Smooth muscle cell (in vitro differentiated cells): ENCODE measurements around the gene ANKS1A. TPM values are rescaled to one million over a fixed set of nuclear protein-coding genes. Genes with fewer than 3 reads are reported as not detected.

Experiments used
- DNase-seq: peaks from one replicate; lab custom pipeline; 2025; ENCODE audit not compliant: unreplicated experiment; lab: John Stamatoyannopoulos, UW
- H2AFZ ChIP-seq: fragments of 200-600 bp; sonication (generic); 2 replicates; pipeline ENCODE4 v1.6.0; 2016; ENCODE audit warnings: antibody characterized with exemption, low read depth, mild to moderate bottlenecking
- H3F3A ChIP-seq: fragments of 200-600 bp; sonication (generic); 2 replicates; pipeline ENCODE4 v1.6.0; 2017; ENCODE audit warnings: antibody characterized with exemption, low read depth
- H3K27ac ChIP-seq: fragments of 200-600 bp; sonication (generic); 2 replicates; pipeline ENCODE4 v1.5.1; 2016; ENCODE audit warnings: low read depth, mild to moderate bottlenecking
- H3K27me3 ChIP-seq: fragments of 200-600 bp; sonication (generic); 2 replicates; pipeline ENCODE4 v1.6.1; 2016; ENCODE audit warnings: low read depth, mild to moderate bottlenecking
- H3K36me3 ChIP-seq: fragments of 200-600 bp; sonication (generic); 2 replicates; pipeline ENCODE4 v1.5.1; 2016; ENCODE audit warnings: low read depth
- H3K4me1 ChIP-seq: fragments of 200-600 bp; sonication (generic); 2 replicates; pipeline ENCODE4 v1.5.1; 2016; ENCODE audit warnings: low read depth
- H3K4me2 ChIP-seq: fragments of 200-600 bp; sonication (generic); 2 replicates; pipeline ENCODE4 v1.6.0; 2016; ENCODE audit warnings: mild to moderate bottlenecking
- H3K4me3 ChIP-seq: fragments of 200-600 bp; sonication (generic); 2 replicates; pipeline ENCODE4 v1.5.1; 2016; ENCODE audit warnings: mild to moderate bottlenecking
- H3K79me2 ChIP-seq: fragments of 200-600 bp; sonication (generic); 2 replicates; pipeline ENCODE4 v1.6.0; 2016; ENCODE audit warnings: low read depth, mild to moderate bottlenecking
- H3K9ac ChIP-seq: fragments of 200-600 bp; sonication (generic); 2 replicates; pipeline ENCODE4 v1.6.0; 2016; ENCODE audit warnings: low read depth
- H3K9me3 ChIP-seq: fragments of 200-600 bp; sonication (generic); replicated peaks from 2 replicates; pipeline ENCODE4 v1.5.1; 2016; ENCODE audit warnings: low read depth
- H4K20me1 ChIP-seq: fragments of 200-600 bp; sonication (generic); 2 replicates; pipeline ENCODE4 v1.6.0; 2016; ENCODE audit warnings: low read depth
- WGBS: methylation state at CpG from one replicate; pipeline ENCODE4 v1.1.7; 2016; ENCODE audit warnings: low lambda C conversion rate; 5-methylcytosine and 5-hydroxymethylcytosine counted together
- polyA plus RNA-seq: library from polyadenylated mRNA; unstranded; fragments of >200 nt; fragmentation: Nextera tagmentation; extraction: Ambion mirVana; gene quantifications from 2 replicates; pipeline ENCODE4 v1.2.1, GENCODE V29; 2016
- total RNA-seq: library from RNA; depleted of rRNA; stranded (reverse); fragments of >200 nt; gene quantifications from 2 replicates; pipeline ENCODE4 v1.2.3, GENCODE V29; 2014
- TF ChIP-seq, protein P1 (sequence below): fragments of 200-600 bp; sonication (generic); IDR thresholded peaks from 2 replicates; pipeline ENCODE4 v1.5.1; 2017; ENCODE audit warnings: borderline replicate concordance, mild to moderate bottlenecking, antibody characterized with exemption; ENCODE audit not compliant: insufficient read depth, poor library complexity, severe bottlenecking

ANKS1A gene
- total and polyA plus RNA-seq, 2 experiments from 2014 or later: 28.9 to 39.2 TPM

- H3K4me3 ChIP-seq: no peak overlapping the region
- no peaks in the 10 kb centered on the region for H3K27me3 ChIP-seq
- peak overlapping the region; percentile 88 for H3K9ac ChIP-seq
- H4K20me1 ChIP-seq: no peaks in the 10 kb centered on the region
- TF ChIP-seq, protein P1, sequence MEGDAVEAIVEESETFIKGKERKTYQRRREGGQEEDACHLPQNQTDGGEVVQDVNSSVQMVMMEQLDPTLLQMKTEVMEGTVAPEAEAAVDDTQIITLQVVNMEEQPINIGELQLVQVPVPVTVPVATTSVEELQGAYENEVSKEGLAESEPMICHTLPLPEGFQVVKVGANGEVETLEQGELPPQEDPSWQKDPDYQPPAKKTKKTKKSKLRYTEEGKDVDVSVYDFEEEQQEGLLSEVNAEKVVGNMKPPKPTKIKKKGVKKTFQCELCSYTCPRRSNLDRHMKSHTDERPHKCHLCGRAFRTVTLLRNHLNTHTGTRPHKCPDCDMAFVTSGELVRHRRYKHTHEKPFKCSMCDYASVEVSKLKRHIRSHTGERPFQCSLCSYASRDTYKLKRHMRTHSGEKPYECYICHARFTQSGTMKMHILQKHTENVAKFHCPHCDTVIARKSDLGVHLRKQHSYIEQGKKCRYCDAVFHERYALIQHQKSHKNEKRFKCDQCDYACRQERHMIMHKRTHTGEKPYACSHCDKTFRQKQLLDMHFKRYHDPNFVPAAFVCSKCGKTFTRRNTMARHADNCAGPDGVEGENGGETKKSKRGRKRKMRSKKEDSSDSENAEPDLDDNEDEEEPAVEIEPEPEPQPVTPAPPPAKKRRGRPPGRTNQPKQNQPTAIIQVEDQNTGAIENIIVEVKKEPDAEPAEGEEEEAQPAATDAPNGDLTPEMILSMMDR: no peak
- no peak for DNase-seq
- peaks cover 88% of the 10 kb centered on the region for H3K4me1 ChIP-seq
- peaks cover 69% of the 10 kb centered on the region for H3F3A ChIP-seq
- 47% methylated on average over 10 of the region's 10 CpGs for WGBS
- H2AFZ ChIP-seq: no peak overlapping the region
- no peaks in the 10 kb centered on the region for H3K9me3 ChIP-seq
- no peaks in the 10 kb centered on the region for H3K36me3 ChIP-seq
- peak overlapping the region; percentile 98 for H3K27ac ChIP-seq
- H3K79me2 ChIP-seq: peaks cover 12% of the 10 kb centered on the region
- peak overlapping the region; percentile 46 for H3K4me2 ChIP-seq
These were observed 160.2 kb downstream of the ANKS1A start for GRCh38 chr6:35049156-35049735.

DNA sequence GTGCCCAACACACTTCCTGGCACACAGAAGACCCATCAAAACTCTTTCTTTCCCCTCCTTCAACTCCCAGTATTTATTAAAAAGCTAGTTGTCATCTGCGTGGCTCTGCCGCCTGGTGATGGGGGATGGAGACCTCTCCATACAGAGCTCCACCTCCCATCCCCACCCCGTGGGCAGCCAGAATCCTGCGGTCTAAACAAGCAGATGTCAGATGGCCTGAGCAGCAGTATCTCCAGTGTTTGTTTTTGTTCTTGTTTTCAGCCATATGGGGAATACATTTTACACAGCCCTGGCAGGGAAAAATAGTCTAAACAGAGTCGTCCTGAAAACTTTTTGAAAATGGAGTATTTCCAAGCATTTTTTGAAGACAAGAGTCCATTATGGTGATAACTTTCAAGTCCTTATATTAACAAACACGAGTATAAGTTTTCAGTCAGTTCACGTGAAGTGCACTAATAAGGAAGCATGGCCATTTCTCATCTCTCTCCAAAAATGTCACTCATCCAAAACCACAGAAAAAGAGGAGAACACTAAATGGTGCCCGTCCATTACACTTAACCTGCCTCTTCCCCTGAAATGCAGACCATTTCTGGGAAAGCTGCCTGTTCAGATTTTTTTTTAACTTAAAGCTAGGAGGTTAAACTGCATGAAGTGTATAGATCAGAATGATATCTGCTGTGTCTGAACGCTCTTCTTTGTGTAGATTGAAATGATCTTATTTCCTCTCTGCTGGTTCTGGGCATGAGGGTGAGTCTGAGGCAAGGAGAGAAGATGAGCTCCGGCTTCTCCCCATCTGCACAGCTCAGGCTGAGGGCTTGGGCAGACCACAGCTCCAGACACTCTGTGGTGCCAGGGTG, 161.1 kb downstream of the ANKS1A start:
- no peaks in the 10 kb centered on the region for H3K9me3 ChIP-seq
- no peaks in the 10 kb centered on the region for H3K36me3 ChIP-seq
- peaks cover 18% of the 10 kb centered on the region for H3K79me2 ChIP-seq
- no peak overlapping the region for H2AFZ ChIP-seq
- no peaks in the 10 kb centered on the region for H3K27me3 ChIP-seq
- peaks cover 79% of the 10 kb centered on the region for H3K4me1 ChIP-seq
- 22% methylated on average over 10 of the region's 10 CpGs for whole genome bisulfite sequencing
- peaks cover 76% of the 10 kb centered on the region for H3F3A ChIP-seq
- H4K20me1 ChIP-seq: no peaks in the 10 kb centered on the region
- H3K4me3 ChIP-seq: no peak overlapping the region
- H3K27ac ChIP-seq: peak overlapping the region; percentile 98
- TF ChIP-seq, protein P1: no peak
- peak; percentile 24 for DNase-seq
- peak overlapping the region; percentile 70 for H3K4me2 ChIP-seq
- peak overlapping the region; percentile 88 for H3K9ac ChIP-seq

- Histone ChIP-seq H4K20me1 (no peaks in the 10 kb centered on the region), H3K27me3 (no peaks in the 10 kb centered on the region), H3K9ac (peak overlapping the region; percentile 34), H3K4me1 (peaks cover 72% of the 10 kb centered on the region), H3K27ac (peak overlapping the region; percentile 98), H3F3A (peaks cover 79% of the 10 kb centered on the region), H3K4me3 (no peak overlapping the region), H3K79me2 (peaks cover 18% of the 10 kb centered on the region), H3K36me3 (no peaks in the 10 kb centered on the region), H2AFZ (no peak overlapping the region), H3K9me3 (no peaks in the 10 kb centered on the region), H3K4me2 (peak overlapping the region; percentile 70)
- TF ChIP-seq, protein P1: no peak
- DNase-seq: no peak
- 90% methylated on average over 10 of the region's 10 CpGs for WGBS
These were observed 161.8 kb downstream of the ANKS1A start for GRCh38 chr6:35050757-35051330.
